CD4-positive, alpha-beta T cell (primary cell): ENCODE measurements around the gene USP2. TPM values are rescaled to one million over a fixed set of nuclear protein-coding genes. Genes with fewer than 3 reads are reported as not detected.

Source experiments
- ATAC-seq: fragments of 200-7000 bp; cut with Tn5 transposase; one replicate; pipeline ENCODE4 v1.10.0; 2022; ENCODE audit warnings: mild to moderate bottlenecking; ENCODE audit not compliant: poor library complexity
- CTCF ChIA-PET: fragments of 350-600 bp; sonication (Branson Sonifier 250); formaldehyde crosslinking; loops from one replicate; lab custom pipeline; 2021; ENCODE audit warnings: antibody characterized with exemption, inconsistent platforms; lab: Charles Lee
- POLR2A ChIA-PET: fragments of 350-600 bp; sonication (Branson Sonifier 250); formaldehyde crosslinking; loops from one replicate; lab custom pipeline; 2021; ENCODE audit warnings: antibody characterized with exemption, inconsistent platforms; lab: Charles Lee
- DNase-seq, 14 experiments: peaks; one replicate each; pipeline ENCODE4 v3.0.0-alpha.2; 2013 to 2020; ENCODE audit warnings: mixed read lengths in 2 of 14
- H3K27ac ChIP-seq, 2 donors: one replicate each; pipeline versions ENCODE4 v1.5.1 to v1.7.0; 2013; ENCODE audit warnings: low read length in 2 of 2, low read depth in 1 of 2, mild to moderate bottlenecking in 1 of 2
- H3K27me3 ChIP-seq, 2 experiments: 1 replicate in 1 of 2; 2 replicates in 1 of 2; pipeline versions ENCODE4 v1.6.1 to v1.7.0; 2013; ENCODE audit warnings: low read length in 2 of 2, control low read depth in 1 of 2, mild to moderate bottlenecking in 1 of 2, moderate library complexity in 1 of 2; ENCODE audit not compliant: insufficient read depth in 2 of 2, control insufficient read depth in 1 of 2
- H3K36me3 ChIP-seq: one replicate; pipeline ENCODE4 v1.6.1; 2013; ENCODE audit warnings: low read length, control low read depth; ENCODE audit not compliant: insufficient read depth
- H3K4me1 ChIP-seq: one replicate; pipeline ENCODE4 v1.6.1; 2013; ENCODE audit warnings: low read length, control low read depth; ENCODE audit not compliant: insufficient read depth
- H3K4me3 ChIP-seq: one replicate; pipeline ENCODE4 v1.5.1; 2013; ENCODE audit warnings: mild to moderate bottlenecking, low read length, moderate library complexity
- H3K9me3 ChIP-seq, 2 experiments: 1 replicate in 1 of 2; 2 replicates in 1 of 2; pipeline versions ENCODE4 v1.6.1 to v1.7.0; 2013; ENCODE audit warnings: low read length in 2 of 2, mild to moderate bottlenecking in 2 of 2, control low read depth in 1 of 2, moderate library complexity in 1 of 2; ENCODE audit not compliant: control insufficient read depth in 1 of 2, insufficient read depth in 1 of 2
- H3K27ac Mint-ChIP-seq: one replicate; pipeline ENCODE4 v1.8.0; 2020; ENCODE audit warnings: mixed read lengths
- H3K27me3 Mint-ChIP-seq: one replicate; pipeline ENCODE4 v1.8.0; 2021; ENCODE audit warnings: mixed read lengths
- H3K36me3 Mint-ChIP-seq: one replicate; pipeline ENCODE4 v1.8.0; 2021; ENCODE audit warnings: low read depth, mixed read lengths
- H3K4me1 Mint-ChIP-seq: one replicate; pipeline ENCODE4 v1.8.0; 2021; ENCODE audit warnings: low read depth, mixed read lengths
- H3K4me3 Mint-ChIP-seq: one replicate; pipeline ENCODE4 v1.8.0; 2020; ENCODE audit warnings: mild to moderate bottlenecking, mixed read lengths
- H3K9me3 Mint-ChIP-seq: one replicate; pipeline ENCODE4 v1.8.0; 2020; ENCODE audit warnings: mixed read lengths
- intact Hi-C, 2 experiments: fragments of 100-400 bp; cut with DNase I in 1 of 2; cut with micrococcal nuclease in 1 of 2; formaldehyde crosslinking; loops; one replicate each; pipeline versions ENCODE4 v1.15.1 to v1.9.0; 2023 to 2025; cut with DNase I, micrococcal nuclease
- total RNA-seq, 174 experiments: library from RNA in 2 of 174; stranded (reverse) in 2 of 174; gene quantifications; one replicate each; pipeline ENCODE4 v1.2.3 and lab custom pipeline; 2021 to 2026
- TF ChIP-seq, protein P1 (sequence below): fragments of 200-600 bp; IDR thresholded peaks from one replicate; pipeline ENCODE4 v1.8.0; 2022; ENCODE audit warnings: antibody characterized with exemption, mild to moderate bottlenecking

The USP2 gene
- total RNA-seq, 2 experiments from 2014 or later: 2.0 to 2.6 TPM

DNA sequence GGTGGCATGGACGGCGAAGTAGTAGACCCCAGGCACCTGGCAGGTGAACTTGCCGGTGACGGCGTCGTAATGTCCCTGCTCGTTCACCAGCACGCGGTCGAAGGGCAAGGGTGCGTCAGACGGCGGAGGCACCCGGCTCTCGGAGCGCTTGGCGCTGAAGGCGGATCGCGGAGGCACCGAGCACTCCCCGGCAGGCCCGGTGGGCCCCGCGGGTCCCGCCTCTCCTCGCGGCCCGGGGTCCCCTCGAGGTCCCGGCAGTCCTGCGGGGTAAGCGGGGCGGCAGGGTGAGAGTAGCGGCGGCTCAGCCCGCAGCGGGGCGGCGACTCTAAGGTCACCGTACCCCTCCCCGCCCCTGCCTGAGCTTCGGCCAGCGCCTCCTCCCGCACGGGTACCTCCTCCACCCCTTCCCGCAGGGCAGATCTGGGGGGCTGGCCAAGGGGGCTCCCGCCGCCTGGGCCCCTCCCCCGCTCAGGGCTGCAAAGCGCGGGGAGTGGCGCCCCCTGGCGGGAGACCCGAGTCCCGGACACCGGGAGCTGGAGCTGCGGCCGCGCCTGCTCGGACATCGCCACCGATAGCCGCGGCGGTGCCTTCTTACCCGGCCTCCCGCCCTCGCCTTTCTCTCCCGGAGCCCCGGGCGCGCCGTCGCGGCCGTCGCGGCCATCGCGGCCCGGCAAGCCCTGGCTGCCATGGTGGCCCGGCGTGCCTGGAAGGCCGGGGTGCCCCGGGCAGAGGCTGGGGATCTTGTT lies 41.7 kb downstream of the USP2 start:
- Mint-ChIP-seq H3K27ac (no peak overlapping the region), H3K4me3 (no peak overlapping the region), H3K27me3 (peaks cover 52% of the 10 kb centered on the region), H3K36me3 (peaks cover 17% of the 10 kb centered on the region), H3K4me1 (peaks cover 28% of the 10 kb centered on the region), H3K9me3 (no peaks in the 10 kb centered on the region)
- TF ChIP-seq, protein P1, sequence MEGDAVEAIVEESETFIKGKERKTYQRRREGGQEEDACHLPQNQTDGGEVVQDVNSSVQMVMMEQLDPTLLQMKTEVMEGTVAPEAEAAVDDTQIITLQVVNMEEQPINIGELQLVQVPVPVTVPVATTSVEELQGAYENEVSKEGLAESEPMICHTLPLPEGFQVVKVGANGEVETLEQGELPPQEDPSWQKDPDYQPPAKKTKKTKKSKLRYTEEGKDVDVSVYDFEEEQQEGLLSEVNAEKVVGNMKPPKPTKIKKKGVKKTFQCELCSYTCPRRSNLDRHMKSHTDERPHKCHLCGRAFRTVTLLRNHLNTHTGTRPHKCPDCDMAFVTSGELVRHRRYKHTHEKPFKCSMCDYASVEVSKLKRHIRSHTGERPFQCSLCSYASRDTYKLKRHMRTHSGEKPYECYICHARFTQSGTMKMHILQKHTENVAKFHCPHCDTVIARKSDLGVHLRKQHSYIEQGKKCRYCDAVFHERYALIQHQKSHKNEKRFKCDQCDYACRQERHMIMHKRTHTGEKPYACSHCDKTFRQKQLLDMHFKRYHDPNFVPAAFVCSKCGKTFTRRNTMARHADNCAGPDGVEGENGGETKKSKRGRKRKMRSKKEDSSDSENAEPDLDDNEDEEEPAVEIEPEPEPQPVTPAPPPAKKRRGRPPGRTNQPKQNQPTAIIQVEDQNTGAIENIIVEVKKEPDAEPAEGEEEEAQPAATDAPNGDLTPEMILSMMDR: peak; percentile 54
- Histone ChIP-seq H3K36me3 (peaks cover 4% of the 10 kb centered on the region), H3K27ac (no peak overlapping the region), H3K4me1 (peaks cover 40% of the 10 kb centered on the region), H3K27me3 (peaks cover 34 to 45% of the 10 kb centered on the region in 2 experiments), H3K4me3 (no peak overlapping the region), H3K9me3 (peaks cover 0 to 12% of the 10 kb centered on the region in 2 experiments)
- ATAC-seq: no peak
- POLR2A ChIA-PET: no interaction called here
- CTCF ChIA-PET: interaction anchor here (0.6 to 1.9 kb wide), 3 partner anchors 12 to 17 kb away, joined by 3 to 14 read pairs (median 3); no protein-coding TSS in a partner anchor
- DNase-seq: peak in 3 of 14 experiments; percentile 54 to 64 (median 59)
- intact Hi-C loops: no loop called here

GRCh38 chr11:119338965-119339588 lies 42.4 kb downstream of the USP2 start:
- Histone ChIP-seq H3K9me3 (peaks cover 0 to 12% of the 10 kb centered on the region in 2 experiments), H3K27ac (no peak overlapping the region), H3K36me3 (peaks cover 4% of the 10 kb centered on the region), H3K4me1 (peaks cover 44% of the 10 kb centered on the region), H3K4me3 (no peak overlapping the region), H3K27me3 (peaks cover 31 to 45% of the 10 kb centered on the region in 2 experiments)
- Mint-ChIP-seq H3K4me3 (peak overlapping the region; percentile 85), H3K9me3 (no peaks in the 10 kb centered on the region), H3K27ac (no peak overlapping the region), H3K4me1 (peaks cover 32% of the 10 kb centered on the region), H3K27me3 (peaks cover 49% of the 10 kb centered on the region), H3K36me3 (peaks cover 24% of the 10 kb centered on the region)
- ChIA-PET CTCF (interaction anchor here (0.7 to 2.2 kb wide), 16 partner anchors 11 to 231 kb away, joined by 3 to 19 read pairs (median 5); partner anchors contain the start of genes CBL and USP2), POLR2A (interaction anchor here (0.6 to 1.7 kb wide), 4 partner anchors 15 to 272 kb away, joined by 3 to 6 read pairs (median 4); partner anchors contain the start of genes CBL and VPS11)
- intact Hi-C loops: no loop called here
- TF ChIP-seq, protein P1: no peak
- peak in 1 of 14 experiments; percentile 28 for DNase-seq
- ATAC-seq: no peak

DNA sequence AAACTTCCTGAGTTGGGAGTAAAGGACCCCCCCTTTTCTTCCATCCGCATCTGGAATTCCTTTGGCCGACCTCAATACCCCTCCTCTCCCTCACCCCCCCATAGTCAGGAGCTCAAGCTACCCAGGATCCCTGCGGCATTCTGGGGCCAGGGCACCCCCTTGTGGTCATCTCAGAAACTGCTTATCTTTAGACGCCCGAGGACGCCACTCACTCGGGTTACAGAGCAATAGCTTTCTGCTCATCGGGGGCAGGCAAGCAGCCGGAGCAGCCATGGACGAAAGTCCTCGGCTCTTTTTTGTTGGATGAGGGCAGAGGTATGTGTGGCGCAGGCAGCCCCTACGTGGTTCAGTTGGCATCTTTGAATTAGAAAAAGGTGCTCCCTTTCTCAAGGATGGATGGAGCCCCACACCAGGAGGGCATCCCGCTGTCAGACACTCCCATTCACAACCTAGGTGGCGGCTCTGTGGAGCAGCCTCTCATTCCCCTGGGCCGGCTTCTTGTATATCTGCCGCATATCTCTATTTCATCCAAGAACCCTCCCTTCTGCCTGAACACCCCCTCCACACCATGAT lies 43.1 kb downstream of the USP2 start:
- intact Hi-C loops: no loop called here
- no peak overlapping the region for H3K27ac ChIP-seq
- Mint-ChIP-seq H3K4me1 (peaks cover 36% of the 10 kb centered on the region), H3K4me3 (peak overlapping the region; percentile 85), H3K27me3 (peaks cover 42% of the 10 kb centered on the region), H3K27ac (peak overlapping the region; percentile 70), H3K9me3 (no peaks in the 10 kb centered on the region), H3K36me3 (peaks cover 27% of the 10 kb centered on the region)
- ChIA-PET CTCF (interaction anchor here (0.6 to 2.2 kb wide), 20 partner anchors 11 to 231 kb away, joined by 3 to 19 read pairs (median 4); partner anchors contain the start of genes CBL and USP2), POLR2A (interaction anchor here (0.5 to 1.7 kb wide), 5 partner anchors 14 to 766 kb away, joined by 3 to 6 read pairs (median 3); partner anchors contain the start of genes ARCN1, CBL and VPS11)
- peaks cover 4% of the 10 kb centered on the region for H3K36me3 ChIP-seq
- peaks cover 0 to 12% of the 10 kb centered on the region in 2 experiments for H3K9me3 ChIP-seq
- peaks cover 31 to 45% of the 10 kb centered on the region in 2 experiments for H3K27me3 ChIP-seq
- H3K4me3 ChIP-seq: no peak overlapping the region
- peaks cover 51% of the 10 kb centered on the region for H3K4me1 ChIP-seq
- ATAC-seq (peak; percentile 47), DNase-seq (peak; percentile 50 to 84 (median 60))
- TF ChIP-seq, protein P1: peak; percentile 78
